NCI-H1048 (cell line): ENCODE results near the gene ADAMTSL1.

ENCODE experiments used
- DNase-seq: peaks from one replicate; lab custom pipeline; 2025; lab: John Stamatoyannopoulos, UW

ADAMTSL1 gene

DNA sequence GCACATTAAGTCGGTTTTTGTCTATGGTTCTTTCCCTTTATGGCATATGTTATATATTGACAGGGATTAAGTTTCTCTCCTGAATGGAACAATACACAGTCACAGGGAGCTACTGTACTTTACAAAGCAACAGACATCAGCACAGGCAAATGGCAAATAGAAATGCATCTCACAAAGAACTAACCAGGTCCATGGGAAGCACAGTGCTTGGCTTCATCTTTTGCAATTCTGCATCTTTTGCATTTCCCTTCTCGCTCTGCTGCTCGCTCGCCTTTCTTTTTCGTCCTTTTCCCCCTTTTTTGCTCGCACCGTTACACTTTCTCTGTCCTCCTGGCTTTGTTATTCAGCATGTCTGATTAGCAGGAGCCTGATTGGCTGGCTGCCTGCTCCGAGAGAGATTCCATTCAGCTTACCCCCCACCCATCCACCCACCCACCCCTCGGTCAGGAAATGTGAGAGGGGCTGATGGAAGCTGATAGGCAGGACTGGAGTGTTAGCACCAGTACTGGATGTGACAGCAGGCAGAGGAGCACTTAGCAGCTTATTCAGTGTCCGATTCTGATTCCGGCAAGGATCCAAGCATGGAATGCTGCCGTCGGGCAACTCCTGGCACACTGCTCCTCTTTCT is at the start of gene ADAMTSL1:
ADAMTSL1 (plus strand) TSS at position 502 of the 628 bp plus-strand sequence; CDS start at position 582, 80 bp downstream.
- no peak for DNase-seq

GRCh38 chr9:18427691-18428090 is 46.3 kb upstream of the ADAMTSL1 start:
- no peak for DNase-seq

- DNase-seq = no peak
Measured at GRCh38 chr9:18428661-18429060, 45.3 kb upstream of the ADAMTSL1 start.

DNA sequence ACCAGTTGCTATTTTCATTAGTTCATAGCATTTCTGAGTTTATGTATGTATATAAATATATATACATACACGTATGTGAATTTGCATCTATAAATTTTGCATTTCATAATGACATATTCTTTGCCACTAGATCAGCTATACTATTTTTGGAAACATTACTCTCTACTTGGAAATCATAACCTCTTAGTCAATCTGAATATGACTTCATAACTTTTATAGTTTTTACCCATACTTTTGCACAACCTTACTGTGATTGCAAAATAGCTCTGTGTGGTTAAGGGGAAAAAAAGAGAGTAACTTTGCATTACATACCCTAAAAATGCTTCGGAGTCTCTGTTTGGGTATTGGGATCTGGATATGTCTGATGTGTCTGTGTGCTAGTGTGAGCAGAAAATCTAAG is 44.9 kb upstream of the ADAMTSL1 start:
- DNase-seq = no peak

DNA sequence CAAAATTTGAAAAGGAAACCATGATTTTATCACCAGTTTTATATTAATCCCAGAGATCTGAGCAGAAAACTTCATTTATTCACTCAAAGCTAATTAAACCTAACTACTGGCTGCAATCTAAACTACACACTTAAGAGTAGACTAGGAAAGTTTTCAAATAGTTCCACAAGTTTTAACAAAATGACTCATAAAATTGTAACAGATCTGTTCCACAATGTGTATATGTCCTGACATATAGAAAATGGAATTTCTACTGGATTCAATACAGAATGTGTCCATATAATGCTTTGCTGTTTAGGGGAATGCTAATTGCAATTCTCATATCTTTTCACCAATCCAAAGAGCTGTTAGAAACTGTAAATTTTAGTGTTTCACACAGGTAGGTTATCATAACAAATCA is 40.3 kb upstream of the ADAMTSL1 start:
- DNase-seq = no peak

GRCh38 chr9:18437315-18438201 is 36.4 kb upstream of the ADAMTSL1 start:
- DNase-seq = no peak

- no peak for DNase-seq
Measured at GRCh38 chr9:18438300-18438925, 35.5 kb upstream of the ADAMTSL1 start.

- DNase-seq = no peak
Measured at GRCh38 chr9:18438951-18439350, 35.0 kb upstream of the ADAMTSL1 start.

DNA sequence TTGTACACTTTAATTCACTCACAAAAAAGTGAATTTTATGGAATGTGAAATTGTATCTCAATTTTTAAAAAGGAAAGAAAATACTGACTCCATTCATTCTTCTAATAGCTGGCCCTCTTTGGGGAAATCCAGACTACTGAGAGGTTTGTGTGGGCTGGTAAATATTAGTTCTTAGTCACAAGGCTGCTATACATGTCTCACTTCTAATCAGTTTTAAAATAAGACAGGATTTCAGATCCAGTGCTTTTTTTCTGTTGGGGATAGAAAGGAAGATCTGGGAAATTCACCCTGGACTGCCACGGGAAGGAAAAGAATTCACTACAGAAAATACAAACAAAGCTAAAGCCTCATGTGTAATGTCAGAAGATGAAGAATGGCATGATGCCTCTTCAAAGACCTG is 32.7 kb upstream of the ADAMTSL1 start:
- DNase-seq = no peak

DNA sequence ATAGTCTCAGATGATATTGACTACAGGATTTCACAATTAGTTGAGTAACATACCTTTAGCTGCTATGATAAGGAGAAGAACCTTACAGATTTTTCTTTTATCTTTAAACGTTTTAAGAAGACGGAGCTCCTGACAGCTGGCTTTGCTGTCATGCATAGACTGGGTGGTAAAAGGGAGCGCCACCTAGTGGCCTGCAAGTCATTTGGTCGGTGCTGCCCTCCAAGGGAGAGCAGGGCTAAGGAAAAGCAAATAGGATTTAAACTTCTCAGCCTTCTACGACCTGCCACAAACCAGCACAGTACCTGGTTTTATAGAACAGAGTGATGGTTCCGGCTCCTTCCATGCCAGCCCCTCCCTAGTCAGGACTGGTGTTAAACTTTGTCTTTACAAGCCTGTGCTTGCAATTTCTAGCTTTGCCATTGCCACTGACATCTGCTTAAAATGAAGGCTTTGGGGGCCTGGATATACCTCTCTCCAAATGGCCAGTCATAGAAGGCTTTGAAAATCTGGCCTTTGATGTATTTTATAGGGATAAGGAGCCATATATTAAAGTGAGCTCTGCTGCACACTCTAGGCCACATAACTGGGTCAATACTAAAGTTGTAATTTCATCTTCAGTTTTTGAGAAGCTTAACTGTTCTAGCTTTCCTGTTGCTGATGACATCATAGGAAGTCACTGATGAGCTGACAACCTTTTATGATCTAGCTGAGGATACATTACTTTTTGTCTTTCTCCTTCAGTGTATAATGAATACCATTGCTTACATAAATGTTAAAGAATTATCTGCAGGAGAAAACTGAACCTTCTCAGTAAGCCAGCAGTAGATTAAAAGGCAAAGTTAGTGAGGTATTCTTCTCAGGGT is 31.1 kb upstream of the ADAMTSL1 start:
- peak; percentile 33 for DNase-seq

DNA sequence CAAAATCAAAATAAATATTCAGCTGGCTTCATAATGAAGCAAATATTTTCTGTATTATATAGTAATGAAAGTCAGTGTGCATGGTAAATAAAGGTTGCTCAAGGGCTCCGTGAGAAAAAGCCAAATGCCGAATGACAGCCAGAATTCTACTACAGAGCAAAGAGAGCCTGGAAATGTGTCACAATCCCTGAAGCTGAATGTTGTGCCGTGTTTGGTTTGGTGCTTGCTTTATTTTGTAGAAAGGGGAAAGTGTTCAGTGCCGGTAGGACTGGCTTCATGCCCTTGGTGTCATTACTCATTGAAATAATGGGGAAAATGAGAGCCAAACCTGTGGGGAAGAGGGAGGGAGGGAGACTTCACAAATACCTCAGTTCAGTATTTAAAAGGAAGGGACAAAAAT is 26.8 kb upstream of the ADAMTSL1 start:
- no peak for DNase-seq

DNA sequence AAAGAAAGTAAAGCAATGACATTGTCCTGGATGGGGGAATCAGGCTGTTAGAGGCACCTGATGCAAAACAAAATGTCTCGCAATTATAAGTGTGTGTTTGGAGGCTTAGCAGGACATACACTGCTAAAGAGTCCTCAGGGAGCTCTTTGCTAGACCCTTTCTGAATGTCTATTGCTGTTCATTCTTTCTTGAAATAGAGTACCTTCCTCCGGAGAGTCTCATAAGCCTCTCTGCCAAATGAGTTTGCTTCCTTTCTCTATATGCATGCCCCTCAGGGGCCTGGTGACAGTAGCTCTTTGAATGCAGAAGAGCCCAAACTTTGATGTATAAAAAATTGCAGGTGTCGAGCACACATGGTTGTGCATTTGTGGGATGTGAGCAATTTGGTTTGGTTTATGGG is 26.4 kb upstream of the ADAMTSL1 start:
- no peak for DNase-seq

- DNase-seq = no peak
Measured at GRCh38 chr9:18448101-18448500, 25.9 kb upstream of the ADAMTSL1 start.

GRCh38 chr9:18451406-18451805 is 22.5 kb upstream of the ADAMTSL1 start:
- no peak for DNase-seq

DNA sequence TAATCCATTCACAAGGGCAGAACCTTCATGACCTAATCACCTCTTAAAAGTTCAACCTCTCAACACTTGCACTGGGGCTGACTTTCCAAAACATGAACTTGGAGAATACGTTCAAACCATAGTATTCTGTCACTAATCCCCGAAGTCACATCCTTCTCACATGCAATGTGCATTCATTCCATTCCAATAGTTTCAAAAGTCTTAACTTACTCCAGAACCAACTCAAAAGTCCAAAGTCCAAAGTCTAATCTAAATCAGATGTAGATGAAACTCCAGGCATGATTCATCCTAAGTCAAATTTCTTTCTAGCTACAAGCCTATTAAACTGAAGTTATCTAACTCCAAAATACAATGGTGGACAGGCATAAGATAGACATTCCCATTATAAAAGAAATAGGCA is 21.7 kb upstream of the ADAMTSL1 start:
- DNase-seq = no peak

- no peak for DNase-seq
Measured at GRCh38 chr9:18456624-18457237, 17.2 kb upstream of the ADAMTSL1 start.

- DNase-seq = no peak
Measured at GRCh38 chr9:18457510-18457909, 16.4 kb upstream of the ADAMTSL1 start.

GRCh38 chr9:18459962-18460584 is 13.9 kb upstream of the ADAMTSL1 start:
- DNase-seq = no peak

GRCh38 chr9:18461496-18461895 is 12.5 kb upstream of the ADAMTSL1 start:
- DNase-seq = no peak

DNA sequence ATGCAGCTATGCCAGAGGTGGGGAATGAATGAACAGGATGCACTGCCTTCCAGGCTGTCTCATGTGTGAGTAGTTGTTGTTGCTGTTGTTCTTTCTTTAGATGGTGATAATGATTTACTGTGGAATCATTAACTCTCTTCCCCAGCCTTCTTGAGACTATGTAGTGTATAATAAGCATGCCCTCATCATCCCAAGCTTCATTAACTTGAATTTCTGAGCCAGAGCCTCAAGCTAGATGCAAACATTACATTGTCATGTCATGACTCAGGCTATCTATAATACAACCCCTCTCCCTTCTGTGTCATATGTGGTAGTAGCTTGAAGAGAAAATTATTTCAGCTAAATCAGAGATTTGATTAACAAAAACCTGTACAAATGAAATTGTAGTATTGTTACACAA is 10.0 kb upstream of the ADAMTSL1 start:
- DNase-seq = no peak

- DNase-seq = no peak
Measured at GRCh38 chr9:18466101-18466500, 7.9 kb upstream of the ADAMTSL1 start.
